WTC11 (cell line): ENCODE measurements around the gene UCN. TPM values are rescaled to one million over a fixed set of nuclear protein-coding genes. Genes with fewer than 3 reads are reported as not detected.

ENCODE experiments used
- ATAC-seq: fragments of 200-7000 bp; cut with Tn5 transposase; 2 replicates; pipeline ENCODE4 v1.10.0; 2021; ENCODE audit warnings: mild to moderate bottlenecking, moderate library complexity
- CTCF ChIA-PET: fragments of 300-600 bp; sonication (Branson Sonifier 250); formaldehyde crosslinking; loops from one replicate; lab custom pipeline; 2021; ENCODE audit warnings: antibody characterized with exemption; lab: Charles Lee
- POLR2A ChIA-PET: fragments of 350-600 bp; sonication (Branson Sonifier 250); formaldehyde crosslinking; loops from one replicate; lab custom pipeline; 2021; ENCODE audit warnings: antibody characterized with exemption; lab: Charles Lee
- DNase-seq: peaks from one replicate; pipeline ENCODE4 v3.0.0; 2021; ENCODE audit warnings: low spot score
- H3K27ac Mint-ChIP-seq: 2 replicates; pipeline ENCODE4 v1.8.0; 2021; ENCODE audit warnings: mixed read lengths
- H3K27me3 Mint-ChIP-seq: 2 replicates; pipeline ENCODE4 v1.8.0; 2021; ENCODE audit warnings: low read depth, mild to moderate bottlenecking, moderate library complexity, mixed read lengths
- H3K36me3 Mint-ChIP-seq: 2 replicates; pipeline ENCODE4 v1.8.0; 2021; ENCODE audit warnings: mixed read lengths
- H3K4me1 Mint-ChIP-seq: 2 replicates; pipeline ENCODE4 v1.8.0; 2022; ENCODE audit warnings: mixed read lengths
- H3K4me3 Mint-ChIP-seq: 2 replicates; pipeline ENCODE4 v1.8.0; 2021; ENCODE audit warnings: mild to moderate bottlenecking, moderate library complexity, mixed read lengths
- H3K9me3 Mint-ChIP-seq: 2 replicates; pipeline ENCODE4 v1.8.0; 2021; ENCODE audit warnings: mixed read lengths
- ARID4B ChIP-seq: sonication (generic); formaldehyde crosslinking; IDR thresholded peaks from 2 replicates; pipeline ENCODE4 v1.8.0; 2023; ENCODE audit warnings: missing genetic modification reagents, mild to moderate bottlenecking, borderline replicate concordance
- CBFB ChIP-seq: sonication (generic); formaldehyde crosslinking; IDR thresholded peaks from 2 replicates; pipeline ENCODE4 v1.8.1; 2022; ENCODE audit warnings: mild to moderate bottlenecking, low read depth, missing genetic modification reagents
- E2F1 ChIP-seq: sonication (generic); formaldehyde crosslinking; IDR thresholded peaks from 2 replicates; pipeline ENCODE4 v1.8.0; 2022; ENCODE audit warnings: mild to moderate bottlenecking, missing genetic modification reagents
- ETV6 ChIP-seq: sonication (generic); formaldehyde crosslinking; IDR thresholded peaks from 2 replicates; pipeline ENCODE4 v1.8.1; 2022; ENCODE audit warnings: mild to moderate bottlenecking, missing genetic modification reagents
- GTF2I ChIP-seq: fragments of 250-450 bp; sonication (Bioruptor Pico); conservative IDR thresholded peaks from 2 replicates; pipeline ENCODE4 v1.4.0; 2021; ENCODE audit warnings: mild to moderate bottlenecking
- KAT7 ChIP-seq: sonication (generic); formaldehyde crosslinking; IDR thresholded peaks from 2 replicates; pipeline ENCODE4 v1.8.1; 2023; ENCODE audit warnings: missing genetic modification reagents, mild to moderate bottlenecking, borderline replicate concordance
- NFE2L1 ChIP-seq: sonication (generic); formaldehyde crosslinking; IDR thresholded peaks from 2 replicates; pipeline ENCODE4 v1.8.1; 2023; ENCODE audit warnings: missing genetic modification reagents
- RORB ChIP-seq: fragments of 250-450 bp; sonication (Bioruptor Pico); IDR thresholded peaks from 2 replicates; pipeline ENCODE4 v1.9.0; 2021; ENCODE audit warnings: mild to moderate bottlenecking
- SOX15 ChIP-seq: fragments of 250-450 bp; sonication (Bioruptor Pico); IDR thresholded peaks from 2 replicates; pipeline ENCODE4 v1.9.0; 2021; ENCODE audit warnings: mild to moderate bottlenecking
- SP1 ChIP-seq: sonication (generic); formaldehyde crosslinking; conservative IDR thresholded peaks from 2 replicates; pipeline ENCODE4 v1.8.1; 2022; ENCODE audit warnings: missing genetic modification reagents
- TP53 ChIP-seq: sonication (generic); formaldehyde crosslinking; IDR thresholded peaks from 2 replicates; pipeline ENCODE4 v1.8.1; 2023; ENCODE audit warnings: mild to moderate bottlenecking, missing genetic modification reagents
- USF2 ChIP-seq: sonication (generic); formaldehyde crosslinking; IDR thresholded peaks from 2 replicates; pipeline ENCODE4 v1.8.1; 2023; ENCODE audit warnings: mild to moderate bottlenecking, missing genetic modification reagents, moderate library complexity
- ZNF219 ChIP-seq: sonication (generic); formaldehyde crosslinking; IDR thresholded peaks from 2 replicates; pipeline ENCODE4 v1.8.0; 2023; ENCODE audit warnings: missing genetic modification reagents, mild to moderate bottlenecking, borderline replicate concordance
- ZNF396 ChIP-seq: fragments of 250-450 bp; sonication (Bioruptor Pico); IDR thresholded peaks from 2 replicates; pipeline ENCODE4 v1.8.0; 2021; ENCODE audit warnings: mild to moderate bottlenecking, moderate library complexity, borderline replicate concordance
- ZNF416 ChIP-seq: fragments of 250-450 bp; sonication (Bioruptor Pico); IDR thresholded peaks from 2 replicates; pipeline ENCODE4 v1.9.0; 2021; ENCODE audit warnings: mild to moderate bottlenecking, inconsistent platforms
- ZNF425 ChIP-seq: fragments of 250-450 bp; sonication (Bioruptor Pico); conservative IDR thresholded peaks from 2 replicates; pipeline ENCODE4 v1.9.0; 2021; ENCODE audit warnings: mild to moderate bottlenecking
- ZNF671 ChIP-seq: fragments of 250-450 bp; sonication (Bioruptor Pico); IDR thresholded peaks from 2 replicates; pipeline ENCODE4 v1.8.0; 2021; ENCODE audit warnings: mild to moderate bottlenecking
- total RNA-seq: library from RNA; stranded (reverse); gene quantifications from 3 replicates; pipeline ENCODE4 v1.2.3, GENCODE V29; 2021
- TF ChIP-seq, protein P1 (sequence below): fragments of 250-450 bp; sonication (Bioruptor Pico); IDR thresholded peaks from 2 replicates; pipeline ENCODE4 v1.9.0; 2021; ENCODE audit warnings: moderate library complexity, mild to moderate bottlenecking, inconsistent platforms, borderline replicate concordance
- TF ChIP-seq, protein P2 (sequence below): sonication (generic); formaldehyde crosslinking; IDR thresholded peaks from 2 replicates; pipeline ENCODE4 v1.8.1; 2022; ENCODE audit warnings: low read depth, missing genetic modification reagents, borderline replicate concordance

Gene UCN
- total RNA-seq, 1 experiment from 2014 or later, result 0.68 TPM

- TF ChIP-seq NFE2L1 (CRISPR knock-in tag) (peak; percentile 14; the same call in 1 of the 2 replicates), ETV6 (CRISPR knock-in tag) (peak; percentile 47), TP53 (peak; percentile 72; the same call in 1 of the 2 replicates), E2F1 (CRISPR knock-in tag) (0 out of 2 replicates have a peak, but pooled peaks have one; percentile 44), USF2 (peak; percentile 73), GTF2I (CRISPR knock-in tag) (no peak), ZNF416 (no peak), KAT7 (CRISPR knock-in tag) (peak; percentile 34; the same call in 1 of the 2 replicates)
Observed at GRCh38 chr2:27356382-27357181, 48.3 kb upstream of the UCN start, which contains the start of gene GTF3C2 (continued).

DNA sequence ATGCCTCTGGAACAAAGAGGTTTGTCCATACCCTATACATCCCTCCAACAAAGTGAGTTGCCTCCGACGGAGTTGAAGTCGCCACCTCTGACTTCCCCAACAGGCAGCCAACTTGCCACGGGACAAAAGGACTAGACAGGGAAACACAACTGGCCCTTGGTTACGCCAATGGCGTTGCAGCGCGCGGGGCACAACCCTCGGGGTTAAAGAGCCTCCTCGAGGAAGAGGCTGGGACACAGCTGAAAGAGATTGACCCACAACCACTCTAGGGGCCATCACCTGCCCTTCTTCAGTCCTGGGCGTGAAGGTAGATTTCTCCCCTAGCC lies 47.8 kb upstream of the UCN start:
- H3K27ac Mint-ChIP-seq, result peak overlapping the region; percentile 100
- ATAC-seq (peak; percentile 6), DNase-seq (peak; percentile 53)
- ChIA-PET POLR2A (interaction anchor here (1.0 to 2.3 kb wide), 4 partner anchors 13 to 139 kb away, joined by 4 to 13 read pairs (median 4); partner anchors contain the start of genes CAD, EIF2B4 and SLC30A3), CTCF (interaction anchor here (1.3 to 1.9 kb wide), 3 partner anchors 14 to 53 kb away, joined by 3 to 14 read pairs (median 5); partner anchors contain the start of genes EIF2B4 and ZNF513)
- H3K36me3 Mint-ChIP-seq, result peaks cover 12% of the 10 kb centered on the region
- H3K27me3 Mint-ChIP-seq, result no peaks in the 10 kb centered on the region
- TF ChIP-seq GTF2I (CRISPR knock-in tag) (no peak), NFE2L1 (CRISPR knock-in tag) (no peak), ZNF425 (no peak), RORB (CRISPR knock-in tag) (no peak), ZNF671 (CRISPR knock-in tag) (no peak), SP1 (no peak), ZNF396 (CRISPR knock-in tag) (no peak), ZNF219 (no peak), CBFB (CRISPR knock-in tag) (no peak)
- TF ChIP-seq, protein P1, sequence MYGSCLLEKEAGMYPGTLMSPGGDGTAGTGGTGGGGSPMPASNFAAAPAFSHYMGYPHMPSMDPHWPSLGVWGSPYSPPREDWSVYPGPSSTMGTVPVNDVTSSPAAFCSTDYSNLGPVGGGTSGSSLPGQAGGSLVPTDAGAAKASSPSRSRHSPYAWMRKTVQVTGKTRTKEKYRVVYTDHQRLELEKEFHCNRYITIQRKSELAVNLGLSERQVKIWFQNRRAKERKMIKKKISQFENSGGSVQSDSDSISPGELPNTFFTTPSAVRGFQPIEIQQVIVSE (CRISPR knock-in tag), result no peak
- TF ChIP-seq, protein P2, sequence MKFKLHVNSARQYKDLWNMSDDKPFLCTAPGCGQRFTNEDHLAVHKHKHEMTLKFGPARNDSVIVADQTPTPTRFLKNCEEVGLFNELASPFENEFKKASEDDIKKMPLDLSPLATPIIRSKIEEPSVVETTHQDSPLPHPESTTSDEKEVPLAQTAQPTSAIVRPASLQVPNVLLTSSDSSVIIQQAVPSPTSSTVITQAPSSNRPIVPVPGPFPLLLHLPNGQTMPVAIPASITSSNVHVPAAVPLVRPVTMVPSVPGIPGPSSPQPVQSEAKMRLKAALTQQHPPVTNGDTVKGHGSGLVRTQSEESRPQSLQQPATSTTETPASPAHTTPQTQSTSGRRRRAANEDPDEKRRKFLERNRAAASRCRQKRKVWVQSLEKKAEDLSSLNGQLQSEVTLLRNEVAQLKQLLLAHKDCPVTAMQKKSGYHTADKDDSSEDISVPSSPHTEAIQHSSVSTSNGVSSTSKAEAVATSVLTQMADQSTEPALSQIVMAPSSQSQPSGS (CRISPR knock-in tag), result no peak
- peak overlapping the region; percentile 93 for H3K4me3 Mint-ChIP-seq
- peaks cover 41% of the 10 kb centered on the region for H3K4me1 Mint-ChIP-seq
- H3K9me3 Mint-ChIP-seq, result peaks cover 8% of the 10 kb centered on the region

GRCh38 chr2:27354597-27354927 lies 46.3 kb upstream of the UCN start:
- Mint-ChIP-seq H3K27me3 (no peaks in the 10 kb centered on the region), H3K27ac (0 out of 2 replicates have a peak overlapping the region, but pooled peaks have one; percentile 89), H3K9me3 (peaks cover 8% of the 10 kb centered on the region), H3K4me3 (peak overlapping the region; percentile 93), H3K4me1 (peaks cover 41% of the 10 kb centered on the region), H3K36me3 (peaks cover 19% of the 10 kb centered on the region)
- ChIA-PET CTCF (interaction anchor here (0.7 to 1.4 kb wide), 3 partner anchors 9 to 329 kb away, joined by 3 to 6 read pairs (median 4); no protein-coding TSS in a partner anchor), POLR2A (no interaction called here)
- ATAC-seq (no peak), DNase-seq (no peak)
- TF ChIP-seq ARID4B, result no peak
- no peak for TF ChIP-seq SOX15 (CRISPR knock-in tag)
